OCI-LY3 (cell line): ENCODE data around the gene TMEM163.

Experiments used
- H2AFZ ChIP-seq: fragments of 200-600, 300-600 bp; shearing (Covaris generic); 2 replicates; pipeline ENCODE4 v1.6.0; 2014; ENCODE audit warnings: antibody characterized with exemption, low read depth, low read length
- H3K27ac ChIP-seq: fragments of 200-600, 300-600 bp; sonication (generic); 2 replicates; pipeline ENCODE4 v1.5.1; 2014; ENCODE audit warnings: mild to moderate bottlenecking, low read length, moderate library complexity, mixed read lengths
- H3K27me3 ChIP-seq: fragments of 200-600, 300-600 bp; sonication (generic); 2 replicates; pipeline ENCODE4 v1.6.1; 2014; ENCODE audit warnings: low read depth, low read length, mixed read lengths
- H3K36me3 ChIP-seq: fragments of 200-600, 300-600 bp; sonication (generic); replicated peaks from 2 replicates; pipeline ENCODE3; 2014; ENCODE audit warnings: low read depth, low read length, mixed read lengths
- H3K4me1 ChIP-seq: fragments of 300-600, 200-600 bp; sonication (generic); 2 replicates; pipeline ENCODE4 v1.6.1; 2014; ENCODE audit warnings: low read length, mixed read lengths
- H3K4me2 ChIP-seq: fragments of 200-600, 300-600 bp; sonication (generic); 2 replicates; pipeline ENCODE4 v1.6.1; 2014; ENCODE audit warnings: low read length, mixed read lengths
- H3K4me3 ChIP-seq: fragments of 300-600, 200-600 bp; sonication (generic); 2 replicates; pipeline ENCODE4 v1.5.1; 2014; ENCODE audit warnings: antibody characterized with exemption, mild to moderate bottlenecking, low read length, moderate library complexity
- H3K79me2 ChIP-seq: fragments of 300-600, 200-600 bp; shearing (Covaris generic); 2 replicates; pipeline ENCODE4 v1.6.1; 2014; ENCODE audit warnings: mild to moderate bottlenecking, low read length, mixed read lengths
- H3K9ac ChIP-seq: fragments of 300-600, 200-600 bp; shearing (Covaris generic); 2 replicates; pipeline ENCODE4 v1.6.0; 2014; ENCODE audit warnings: mild to moderate bottlenecking, low read length, moderate library complexity
- H3K9me3 ChIP-seq: fragments of 200-600, 300-600 bp; shearing (Covaris generic); 2 replicates; pipeline ENCODE4 v1.6.1; 2014; ENCODE audit warnings: low read length, mixed read lengths; ENCODE audit not compliant: insufficient read depth
- H4K20me1 ChIP-seq: fragments of 200-600, 300-600 bp; sonication (generic); 2 replicates; pipeline ENCODE4 v1.6.1; 2016; ENCODE audit warnings: low read length, mixed read lengths; ENCODE audit not compliant: insufficient read depth
- EZH2phosphoT487 ChIP-seq: fragments of 200-600 bp; shearing (Covaris generic); IDR thresholded peaks from 2 replicates; pipeline ENCODE4 v1.6.1; 2018; ENCODE audit warnings: antibody characterized with exemption, mixed run types, low read depth
- TF ChIP-seq, protein P1 (sequence below): fragments of 200-600, 300-600 bp; sonication (generic); IDR thresholded peaks from 2 replicates; pipeline ENCODE4 v1.5.1; 2014; ENCODE audit warnings: antibody characterized with exemption, low read length, low read depth

TMEM163 gene

DNA sequence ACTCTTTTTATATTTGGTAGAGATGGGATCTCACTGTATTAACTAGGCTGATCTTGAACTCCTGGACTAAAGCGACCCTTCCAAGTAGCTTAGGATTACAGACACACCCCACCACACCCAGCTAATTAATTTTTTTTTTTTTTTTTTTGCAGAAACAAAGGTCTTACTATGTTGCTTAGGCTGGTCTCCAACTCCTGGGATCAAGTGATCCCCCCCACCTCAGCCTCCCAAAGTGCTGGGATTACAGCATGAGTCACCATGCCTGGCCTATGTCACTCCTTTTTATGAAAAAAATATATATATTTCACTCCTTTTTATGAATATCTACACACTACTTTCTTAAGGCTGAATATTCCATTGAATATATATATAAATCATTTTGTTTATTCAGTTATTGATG lies 302.2 kb downstream of the TMEM163 start:
- Histone ChIP-seq H3K4me2 (no peak overlapping the region), H3K9me3 (no peaks in the 10 kb centered on the region), H3K27me3 (no peaks in the 10 kb centered on the region), H3K4me3 (no peak overlapping the region), H3K27ac (no peak overlapping the region), H3K36me3 (no peaks in the 10 kb centered on the region), H4K20me1 (peaks cover 7% of the 10 kb centered on the region; the same call in 1 of the 2 replicates), H2AFZ (no peak overlapping the region), H3K79me2 (no peaks in the 10 kb centered on the region), H3K4me1 (peaks cover 7% of the 10 kb centered on the region), H3K9ac (no peak overlapping the region)
- no peak for TF ChIP-seq EZH2phosphoT487
- TF ChIP-seq, protein P1, sequence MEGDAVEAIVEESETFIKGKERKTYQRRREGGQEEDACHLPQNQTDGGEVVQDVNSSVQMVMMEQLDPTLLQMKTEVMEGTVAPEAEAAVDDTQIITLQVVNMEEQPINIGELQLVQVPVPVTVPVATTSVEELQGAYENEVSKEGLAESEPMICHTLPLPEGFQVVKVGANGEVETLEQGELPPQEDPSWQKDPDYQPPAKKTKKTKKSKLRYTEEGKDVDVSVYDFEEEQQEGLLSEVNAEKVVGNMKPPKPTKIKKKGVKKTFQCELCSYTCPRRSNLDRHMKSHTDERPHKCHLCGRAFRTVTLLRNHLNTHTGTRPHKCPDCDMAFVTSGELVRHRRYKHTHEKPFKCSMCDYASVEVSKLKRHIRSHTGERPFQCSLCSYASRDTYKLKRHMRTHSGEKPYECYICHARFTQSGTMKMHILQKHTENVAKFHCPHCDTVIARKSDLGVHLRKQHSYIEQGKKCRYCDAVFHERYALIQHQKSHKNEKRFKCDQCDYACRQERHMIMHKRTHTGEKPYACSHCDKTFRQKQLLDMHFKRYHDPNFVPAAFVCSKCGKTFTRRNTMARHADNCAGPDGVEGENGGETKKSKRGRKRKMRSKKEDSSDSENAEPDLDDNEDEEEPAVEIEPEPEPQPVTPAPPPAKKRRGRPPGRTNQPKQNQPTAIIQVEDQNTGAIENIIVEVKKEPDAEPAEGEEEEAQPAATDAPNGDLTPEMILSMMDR: no peak

DNA sequence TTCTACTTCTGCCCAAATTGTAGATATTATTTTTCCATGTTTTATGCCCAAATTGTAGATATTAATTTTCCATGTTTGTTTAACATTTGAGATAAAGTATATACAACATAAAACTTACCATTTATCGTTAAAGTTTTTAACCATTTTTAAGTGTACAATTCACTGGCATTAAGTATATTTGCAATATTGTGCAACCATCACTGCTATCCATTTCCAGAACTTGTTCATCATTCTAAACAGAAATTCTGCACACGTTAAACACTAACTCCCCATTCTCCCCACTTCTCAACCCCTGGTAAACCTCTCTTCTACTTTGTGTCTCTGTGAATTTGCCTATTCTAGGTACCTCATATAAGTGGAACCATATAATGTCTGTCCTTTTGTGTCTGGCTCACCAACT lies 302.8 kb downstream of the TMEM163 start:
- no peaks in the 10 kb centered on the region for H3K9me3 ChIP-seq
- H3K4me2 ChIP-seq: no peak overlapping the region
- no peaks in the 10 kb centered on the region for H3K27me3 ChIP-seq
- no peaks in the 10 kb centered on the region for H3K36me3 ChIP-seq
- TF ChIP-seq, protein P1: no peak
- TF ChIP-seq EZH2phosphoT487: no peak
- peaks cover 13% of the 10 kb centered on the region for H3K4me1 ChIP-seq
- no peak overlapping the region for H3K27ac ChIP-seq
- no peaks in the 10 kb centered on the region for H3K79me2 ChIP-seq
- H3K4me3 ChIP-seq: no peak overlapping the region
- H4K20me1 ChIP-seq: peaks cover 7% of the 10 kb centered on the region; the same call in 1 of the 2 replicates
- H2AFZ ChIP-seq: no peak overlapping the region
- no peak overlapping the region for H3K9ac ChIP-seq

DNA sequence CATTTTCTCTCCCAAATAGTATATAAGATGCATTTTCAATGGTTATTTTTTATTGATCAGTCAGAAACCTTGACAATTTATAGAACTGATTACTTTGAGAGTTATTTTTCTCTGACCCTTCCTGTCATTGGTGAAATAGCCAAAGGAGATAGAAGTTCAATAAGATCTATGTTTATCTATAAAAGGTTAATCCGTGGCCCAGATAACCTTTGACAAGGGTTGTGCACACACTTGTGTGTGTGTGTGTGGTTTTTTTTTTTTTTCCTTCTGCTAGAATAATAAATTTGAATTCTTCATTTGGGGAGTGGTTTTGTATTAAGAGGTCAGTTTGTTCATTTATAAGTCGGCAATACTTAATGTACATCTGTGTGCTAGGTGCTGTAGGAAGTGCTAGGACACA lies 304.9 kb downstream of the TMEM163 start:
- H3K27ac ChIP-seq: no peak overlapping the region
- no peaks in the 10 kb centered on the region for H3K27me3 ChIP-seq
- H4K20me1 ChIP-seq: peaks cover 7% of the 10 kb centered on the region; the same call in 1 of the 2 replicates
- H3K4me1 ChIP-seq: peaks cover 13% of the 10 kb centered on the region
- no peak overlapping the region for H3K4me2 ChIP-seq
- no peak overlapping the region for H3K9ac ChIP-seq
- TF ChIP-seq EZH2phosphoT487: no peak
- TF ChIP-seq, protein P1: no peak
- H3K4me3 ChIP-seq: no peak overlapping the region
- H3K36me3 ChIP-seq: no peaks in the 10 kb centered on the region
- H3K9me3 ChIP-seq: no peaks in the 10 kb centered on the region
- H2AFZ ChIP-seq: no peak overlapping the region
- H3K79me2 ChIP-seq: no peaks in the 10 kb centered on the region

DNA sequence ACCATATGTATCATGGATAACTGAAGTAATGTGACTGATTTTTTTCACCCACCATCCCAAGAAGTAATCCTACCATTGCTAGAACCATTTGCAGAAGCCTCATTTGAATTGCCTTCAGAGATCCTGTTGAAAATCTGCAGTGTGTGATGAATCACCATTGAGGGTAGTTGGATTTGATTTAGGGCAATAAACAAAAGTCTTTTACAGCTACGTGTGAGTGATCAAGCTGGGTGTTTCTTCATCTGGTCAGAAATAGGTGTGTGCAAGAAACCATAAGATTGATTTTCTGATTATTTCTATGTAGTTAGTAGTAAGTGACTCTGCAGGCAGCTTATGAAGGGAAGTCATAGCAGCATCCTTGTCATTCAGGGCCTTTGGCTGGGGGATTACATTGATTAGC lies 305.4 kb downstream of the TMEM163 start:
- no peaks in the 10 kb centered on the region for H3K79me2 ChIP-seq
- peaks cover 13% of the 10 kb centered on the region for H3K4me1 ChIP-seq
- no peaks in the 10 kb centered on the region for H3K36me3 ChIP-seq
- H3K27me3 ChIP-seq: no peaks in the 10 kb centered on the region
- no peak overlapping the region for H3K4me3 ChIP-seq
- TF ChIP-seq EZH2phosphoT487: no peak
- TF ChIP-seq, protein P1: no peak
- H3K9me3 ChIP-seq: no peaks in the 10 kb centered on the region
- no peak overlapping the region for H3K4me2 ChIP-seq
- H4K20me1 ChIP-seq: peaks cover 7% of the 10 kb centered on the region; the same call in 1 of the 2 replicates
- H3K27ac ChIP-seq: no peak overlapping the region
- no peak overlapping the region for H3K9ac ChIP-seq
- no peak overlapping the region for H2AFZ ChIP-seq
